ENCODE measurements around the gene AGBL2. TPM values are rescaled to one million over a fixed set of nuclear protein-coding genes. Genes with fewer than 3 reads are reported as not detected.
"Not testable (repeated sequence)": the region's sequence is repeated elsewhere in the genome, so short reads cannot be mapped to it uniquely, and the experiment has no call there.

Gene AGBL2
- total RNA-seq, 4 donors from 2014 or later = 0.29 to 0.89 TPM; not detected in 2

- peak in 1 of 2 donors; percentile 5 for DNase-seq (ENCODE audit: low spot score in 2 of 2)
- 71% methylated on average over 6 of the region's 6 CpGs for WGBS
- H3K9me3 ChIP-seq = no peaks in the 10 kb centered on the region
- H3K27me3 ChIP-seq = no peaks in the 10 kb centered on the region
- peaks cover 14% of the 10 kb centered on the region for H3K4me1 ChIP-seq
- TF ChIP-seq CTCF (IDR thresholded peaks at IDR 0.05) (no peak), POLR2A (IDR thresholded peaks at IDR 0.05) (no peak), EP300 (IDR thresholded peaks at IDR 0.05) (no peak)
- no peaks in the 10 kb centered on the region for H3K36me3 ChIP-seq
- no peak overlapping the region for H3K27ac ChIP-seq
- H3K4me3 ChIP-seq = no peak overlapping the region
Observed at GRCh38 chr11:47645500-47645899, 69.7 kb downstream of the AGBL2 start.

GRCh38 chr11:47642099-47642855, 72.9 kb downstream of the AGBL2 start, which contains the start of gene MTCH2:
Gene MTCH2 (minus strand): TSS chr11:47642559. CDS start chr11:47642465, 94 bp downstream.
- Histone ChIP-seq H3K4me1 (peaks cover 17% of the 10 kb centered on the region), H3K36me3 (peaks cover 14% of the 10 kb centered on the region), H3K4me3 (peak within 1 kb of the TSS; percentile 84), H3K27ac (peak within 1 kb of the TSS; percentile 93), H3K27me3 (no peaks in the 10 kb centered on the region), H3K9me3 (no peaks in the 10 kb centered on the region)
- WGBS = 2% methylated on average over 44 of the region's 78 CpGs
- peak; percentile 97 for DNase-seq (ENCODE audit: low spot score in 2 of 2)
- peak in 1 of 2 donors; percentile 72 for TF ChIP-seq POLR2A (IDR thresholded peaks at IDR 0.05)
- TF ChIP-seq EP300 (IDR thresholded peaks at IDR 0.05) = no peak
- peak in 1 of 2 donors; percentile 54 for TF ChIP-seq CTCF (IDR thresholded peaks at IDR 0.05)
- peak; percentile 32 to 43 (median 39) for TF ChIP-seq POLR2AphosphoS5 (IDR thresholded peaks at IDR 0.05)

GRCh38 chr11:47641600-47642098, 73.5 kb downstream of the AGBL2 start:
- H3K27me3 ChIP-seq = no peaks in the 10 kb centered on the region
- WGBS = 3% methylated on average over 13 of the region's 14 CpGs
- no peaks in the 10 kb centered on the region for H3K9me3 ChIP-seq
- peak in 1 of 2 donors; percentile 25 for DNase-seq (ENCODE audit: low spot score in 2 of 2)
- H3K36me3 ChIP-seq = peaks cover 21% of the 10 kb centered on the region
- peak overlapping the region; percentile 93 for H3K27ac ChIP-seq
- H3K4me3 ChIP-seq = peak overlapping the region; percentile 84
- TF ChIP-seq POLR2A (IDR thresholded peaks at IDR 0.05) (no peak), EP300 (IDR thresholded peaks at IDR 0.05) (no peak), CTCF (IDR thresholded peaks at IDR 0.05) (no peak), POLR2AphosphoS5 (IDR thresholded peaks at IDR 0.05) (no peak)
- H3K4me1 ChIP-seq = peaks cover 17% of the 10 kb centered on the region

- peaks cover 17% of the 10 kb centered on the region for H3K4me1 ChIP-seq
- H3K36me3 ChIP-seq = peaks cover 31% of the 10 kb centered on the region
- DNase-seq (ENCODE audit: low spot score in 2 of 2) = peak in 1 of 2 donors; percentile 27
- not testable (repeated sequence) for H3K27ac ChIP-seq, H3K9me3 ChIP-seq, H3K4me3 ChIP-seq, H3K27me3 ChIP-seq
- WGBS = 42% methylated on average over 6 of the region's 6 CpGs
Observed at GRCh38 chr11:47640506-47640905, 74.7 kb downstream of the AGBL2 start.

- WGBS = 94% methylated on average over 11 of the region's 11 CpGs
- not testable (repeated sequence) for H3K27me3 ChIP-seq; DNase-seq (ENCODE audit: low spot score in 2 of 2); H3K27ac ChIP-seq; H3K9me3 ChIP-seq; H3K4me3 ChIP-seq
- peaks cover 11% of the 10 kb centered on the region for H3K4me1 ChIP-seq
- peaks cover 69% of the 10 kb centered on the region for H3K36me3 ChIP-seq
Observed at GRCh38 chr11:47636331-47636730, 78.8 kb downstream of the AGBL2 start.

- H3K36me3 ChIP-seq = peaks cover 95% of the 10 kb centered on the region
- TF ChIP-seq EP300 (IDR thresholded peaks at IDR 0.05) = no peak
- TF ChIP-seq CTCF (IDR thresholded peaks at IDR 0.05) = no peak
- no peak for TF ChIP-seq POLR2AphosphoS5 (IDR thresholded peaks at IDR 0.05)
- no peak for TF ChIP-seq POLR2A (IDR thresholded peaks at IDR 0.05)
- 84% methylated on average over 5 of the region's 5 CpGs for WGBS
Observed at GRCh38 chr11:47631473-47631872, 83.7 kb downstream of the AGBL2 start.

More at GRCh38 chr11:47631473-47631872, 83.7 kb downstream of the AGBL2 start:
- no peak for DNase-seq (ENCODE audit: low spot score in 2 of 2)
- no peak overlapping the region for H3K27ac ChIP-seq
- no peak overlapping the region for H3K4me3 ChIP-seq
- no peaks in the 10 kb centered on the region for H3K4me1 ChIP-seq
- H3K27me3 ChIP-seq = no peaks in the 10 kb centered on the region
- no peaks in the 10 kb centered on the region for H3K9me3 ChIP-seq

Measured in suprapubic skin (tissue), 4 donors.